ENCODE data around the gene MTERF1.

MTERF1 gene

GRCh38 chr7:91918356-91918755 is 37.9 kb upstream of the MTERF1 start:
- no peak for TF ChIP-seq SIN3A (IDR thresholded peaks at IDR 0.05; ENCODE audit: borderline replicate concordance, insufficient read depth, low read length)
- TF ChIP-seq FOXP2 (optimal IDR thresholded peaks at IDR 0.05; ENCODE audit: borderline replicate concordance, extremely low read depth, extremely low read length, insufficient read depth): no peak
- TF ChIP-seq REST (IDR thresholded peaks at IDR 0.05; ENCODE audit: insufficient read depth in 1 of 2, low read depth in 2 of 2, low read length in 2 of 2): no peak
- TF ChIP-seq POLR2AphosphoS5 (IDR thresholded peaks at IDR 0.05; ENCODE audit: low read depth, low read length): no peak
- no peak for TF ChIP-seq TAF1 (IDR thresholded peaks at IDR 0.05; ENCODE audit: borderline replicate concordance, insufficient read depth, low read length)

- TF ChIP-seq POLR2AphosphoS5 (IDR thresholded peaks at IDR 0.05; ENCODE audit: low read depth, low read length) (no peak), TAF1 (IDR thresholded peaks at IDR 0.05; ENCODE audit: borderline replicate concordance, insufficient read depth, low read length) (no peak), REST (IDR thresholded peaks at IDR 0.05; ENCODE audit: insufficient read depth in 1 of 2, low read depth in 2 of 2, low read length in 2 of 2) (no peak), SIN3A (IDR thresholded peaks at IDR 0.05; ENCODE audit: borderline replicate concordance, insufficient read depth, low read length) (no peak), FOXP2 (optimal IDR thresholded peaks at IDR 0.05; ENCODE audit: borderline replicate concordance, extremely low read depth, extremely low read length, insufficient read depth) (no peak)
These were observed 35.5 kb upstream of the MTERF1 start for GRCh38 chr7:91916051-91916440.

DNA sequence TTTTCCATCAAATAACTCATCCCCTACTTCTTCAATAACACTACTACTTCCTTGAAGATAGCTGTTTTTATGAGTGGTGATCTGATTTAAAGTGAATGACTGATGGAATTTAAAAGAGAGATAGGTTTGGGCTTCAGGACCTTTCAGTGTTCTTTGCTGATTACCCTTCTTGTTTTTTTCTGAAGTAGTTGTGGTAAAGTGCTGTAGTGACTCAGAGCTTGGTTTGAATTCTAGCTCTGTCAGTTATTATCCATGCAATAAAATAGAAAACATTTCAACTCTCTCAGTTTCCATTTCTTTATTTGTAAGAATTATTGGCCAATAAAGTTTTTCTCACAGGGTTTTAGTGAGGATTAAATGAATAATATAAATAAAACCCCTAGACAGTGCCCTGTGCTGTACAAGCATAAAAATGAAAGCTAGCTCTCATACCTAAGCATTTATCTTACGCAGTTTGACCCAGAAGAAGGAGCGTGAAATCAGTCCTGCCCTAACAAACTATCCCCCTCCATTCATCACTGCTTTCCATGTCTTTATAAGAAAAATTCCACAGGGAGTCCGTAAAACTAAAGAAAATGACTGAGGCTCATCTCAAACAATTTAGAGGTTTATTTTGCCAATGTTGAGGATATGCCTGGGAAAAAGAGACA is 35.0 kb upstream of the MTERF1 start:
- TF ChIP-seq SIN3A (IDR thresholded peaks at IDR 0.05; ENCODE audit: borderline replicate concordance, insufficient read depth, low read length): no peak
- TF ChIP-seq FOXP2 (optimal IDR thresholded peaks at IDR 0.05; ENCODE audit: borderline replicate concordance, extremely low read depth, extremely low read length, insufficient read depth): no peak
- no peak for TF ChIP-seq REST (IDR thresholded peaks at IDR 0.05; ENCODE audit: insufficient read depth in 1 of 2, low read depth in 2 of 2, low read length in 2 of 2)
- TF ChIP-seq POLR2AphosphoS5 (IDR thresholded peaks at IDR 0.05; ENCODE audit: low read depth, low read length): no peak
- TF ChIP-seq TAF1 (IDR thresholded peaks at IDR 0.05; ENCODE audit: borderline replicate concordance, insufficient read depth, low read length): no peak

- no peak for TF ChIP-seq POLR2AphosphoS5 (IDR thresholded peaks at IDR 0.05; ENCODE audit: low read depth, low read length)
- no peak for TF ChIP-seq FOXP2 (optimal IDR thresholded peaks at IDR 0.05; ENCODE audit: borderline replicate concordance, extremely low read depth, extremely low read length, insufficient read depth)
- TF ChIP-seq REST (IDR thresholded peaks at IDR 0.05; ENCODE audit: insufficient read depth in 1 of 2, low read depth in 2 of 2, low read length in 2 of 2): no peak
- no peak for TF ChIP-seq TAF1 (IDR thresholded peaks at IDR 0.05; ENCODE audit: borderline replicate concordance, insufficient read depth, low read length)
- no peak for TF ChIP-seq SIN3A (IDR thresholded peaks at IDR 0.05; ENCODE audit: borderline replicate concordance, insufficient read depth, low read length)
These were observed 33.1 kb upstream of the MTERF1 start for GRCh38 chr7:91913612-91914011.

All from PFSK-1 (cell line).